Measurements from ENCODE around the gene GALNT9.

GRCh38 chr12:132311201-132311915, 18.0 kb downstream of the GALNT9 start:
- TF ChIP-seq CTCF (IDR thresholded peaks at IDR 0.05 in 8 of 11, conservative IDR thresholded peaks at IDR 0.05 in 3 of 11) (no peak), POLR2A (IDR thresholded peaks at IDR 0.05) (no peak)
